Measurements from ENCODE around the gene TWIST2.

Gene TWIST2

GRCh38 chr2:238939521-238940403, 91.9 kb downstream of the TWIST2 start:
- DNase-seq (ENCODE audit: low spot score), result no peak

- no peak for DNase-seq (ENCODE audit: low spot score)
Observed at GRCh38 chr2:238940806-238941205, 92.9 kb downstream of the TWIST2 start.

GRCh38 chr2:238941262-238941792, 93.4 kb downstream of the TWIST2 start:
- DNase-seq (ENCODE audit: low spot score), result no peak

- DNase-seq (ENCODE audit: low spot score), result no peak
Observed at GRCh38 chr2:238942080-238942725, 94.3 kb downstream of the TWIST2 start.

- no peak for DNase-seq (ENCODE audit: low spot score)
Observed at GRCh38 chr2:238942726-238943300, 94.9 kb downstream of the TWIST2 start.

GRCh38 chr2:238943338-238944067, 95.6 kb downstream of the TWIST2 start:
- DNase-seq (ENCODE audit: low spot score), result no peak

- no peak for DNase-seq (ENCODE audit: low spot score)
Observed at GRCh38 chr2:238945433-238946150, 97.7 kb downstream of the TWIST2 start.

- DNase-seq (ENCODE audit: low spot score), result no peak
Observed at GRCh38 chr2:238946318-238947242, 98.7 kb downstream of the TWIST2 start.

GRCh38 chr2:238947243-238947760, 99.4 kb downstream of the TWIST2 start:
- DNase-seq (ENCODE audit: low spot score), result no peak

GRCh38 chr2:238947920-238948710, 100.2 kb downstream of the TWIST2 start:
- peak; percentile 63 for DNase-seq (ENCODE audit: low spot score)

- DNase-seq (ENCODE audit: low spot score), result no peak
Observed at GRCh38 chr2:238948765-238949641, 101.1 kb downstream of the TWIST2 start.

- DNase-seq (ENCODE audit: low spot score), result no peak
Observed at GRCh38 chr2:238949710-238950345, 101.9 kb downstream of the TWIST2 start.

GRCh38 chr2:238950551-238950950, 102.7 kb downstream of the TWIST2 start:
- DNase-seq (ENCODE audit: low spot score), result no peak

GRCh38 chr2:238952261-238952919, 104.5 kb downstream of the TWIST2 start:
- no peak for DNase-seq (ENCODE audit: low spot score)

- DNase-seq (ENCODE audit: low spot score), result no peak
Observed at GRCh38 chr2:238954841-238955591, 107.1 kb downstream of the TWIST2 start.

Measured in LoVo (cell line).